Fibroblast of the aortic adventitia (primary cell): Measurements from ENCODE around the gene PFDN5. TPM values are rescaled to one million over a fixed set of nuclear protein-coding genes. Genes with fewer than 3 reads are reported as not detected.
"Not testable (repeated sequence)": the region's sequence is repeated elsewhere in the genome, so short reads cannot be mapped to it uniquely, and the experiment has no call there.

ENCODE experiments used
- DNase-seq: peaks from one replicate; pipeline ENCODE4 v3.0.0-alpha.2; 2010; ENCODE audit warnings: low read depth
- H3K4me3 ChIP-seq: 2 replicates; pipeline ENCODE4 v1.5.1; 2011; ENCODE audit warnings: low read depth, mild to moderate bottlenecking, control low read depth, low read length, moderate library complexity
- CTCF ChIP-seq: IDR thresholded peaks from 2 replicates; pipeline ENCODE4 v1.5.1; 2011; ENCODE audit warnings: mild to moderate bottlenecking, low read length, control low read depth, inconsistent platforms; ENCODE audit not compliant: insufficient read depth
- total RNA-seq: library from RNA; depleted of rRNA; stranded (reverse); fragments of >200 nt; gene quantifications from 2 replicates; pipeline ENCODE4 v1.2.3, GENCODE V29; 2012; ENCODE audit warnings: low replicate concordance

PFDN5 gene
- total RNA-seq, 1 donor = 577 TPM

DNA sequence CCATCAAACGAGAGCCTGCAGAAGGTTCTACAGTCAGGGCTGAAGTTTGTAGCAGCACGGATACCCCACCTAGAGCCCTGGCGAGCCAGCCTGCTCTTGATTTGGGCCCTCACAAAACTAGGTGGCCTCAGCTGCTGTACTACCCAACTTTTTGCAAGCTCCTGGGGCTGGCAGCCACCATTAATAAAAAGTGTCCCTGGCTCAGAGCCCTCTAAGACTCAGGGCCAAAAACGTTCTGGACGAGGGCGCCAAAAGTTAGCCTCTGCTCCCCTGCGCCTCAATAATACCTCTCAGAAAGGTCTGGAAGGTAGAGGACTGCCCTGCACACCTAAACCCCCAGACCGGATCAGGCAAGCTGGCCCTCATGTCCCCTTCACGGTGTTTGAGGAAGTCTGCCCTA is 8.9 kb upstream of the PFDN5 start:
- no peak for TF ChIP-seq CTCF
- no peak for DNase-seq
- no peak overlapping the region for H3K4me3 ChIP-seq

GRCh38 chr12:53287741-53288216 is 7.6 kb upstream of the PFDN5 start:
- H3K4me3 ChIP-seq = no peak overlapping the region
- DNase-seq = peak; percentile 72
- peak; percentile 67 for TF ChIP-seq CTCF

GRCh38 chr12:53288322-53288721 is 7.0 kb upstream of the PFDN5 start:
- no peak for TF ChIP-seq CTCF
- H3K4me3 ChIP-seq = no peak overlapping the region
- DNase-seq = no peak

DNA sequence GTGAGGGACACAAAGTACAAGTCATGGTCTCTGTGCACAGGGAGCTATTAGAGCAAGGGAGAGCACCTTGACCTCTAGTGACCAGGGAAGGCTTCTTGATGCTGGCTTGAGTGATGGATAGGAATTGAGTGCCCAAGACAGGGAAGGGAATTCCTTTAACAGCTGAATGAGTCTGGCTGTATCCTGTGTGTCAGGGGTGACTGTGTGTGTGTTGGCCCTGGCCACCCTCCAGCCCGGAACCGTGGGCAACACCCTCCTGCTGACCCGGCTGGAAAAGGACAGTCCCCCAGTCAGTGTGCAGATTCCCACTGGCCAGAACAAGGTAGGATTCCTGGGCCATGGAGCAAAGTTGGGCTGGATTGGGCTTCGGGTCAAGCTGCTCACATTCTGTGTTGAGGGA is 5.5 kb upstream of the PFDN5 start:
- no peak overlapping the region for H3K4me3 ChIP-seq

GRCh38 chr12:53290661-53291060 is 4.7 kb upstream of the PFDN5 start:
- DNase-seq = peak; percentile 32
- H3K4me3 ChIP-seq = no peak overlapping the region
- no peak for TF ChIP-seq CTCF

More for the DNA sequence above, 5.5 kb upstream of the PFDN5 start:
- no peak for TF ChIP-seq CTCF
- peak; percentile 29 for DNase-seq

- no peak overlapping the region for H3K4me3 ChIP-seq
- DNase-seq = no peak
- TF ChIP-seq CTCF = no peak
Observed at GRCh38 chr12:53292426-53292825, 2.9 kb upstream of the PFDN5 start.

DNA sequence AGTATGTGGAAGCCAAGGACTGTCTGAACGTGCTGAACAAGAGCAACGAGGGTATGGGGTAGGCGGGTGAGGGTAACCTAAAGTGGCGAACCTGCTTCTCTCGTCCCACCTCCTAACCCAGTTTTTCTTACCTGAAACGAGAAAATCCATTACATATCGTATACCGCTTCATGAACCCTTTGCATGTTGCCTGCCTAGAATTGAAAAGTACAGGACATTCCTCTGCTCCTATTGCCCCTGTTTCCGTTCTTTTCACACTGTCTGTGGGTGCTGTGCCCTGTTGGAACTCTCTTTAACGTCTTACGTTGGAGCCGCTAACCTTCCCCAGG is 513 bp downstream of the PFDN5 start:
- DNase-seq = no peak
- H3K4me3 ChIP-seq = peak overlapping the region; percentile 99
- no peak for TF ChIP-seq CTCF

DNA sequence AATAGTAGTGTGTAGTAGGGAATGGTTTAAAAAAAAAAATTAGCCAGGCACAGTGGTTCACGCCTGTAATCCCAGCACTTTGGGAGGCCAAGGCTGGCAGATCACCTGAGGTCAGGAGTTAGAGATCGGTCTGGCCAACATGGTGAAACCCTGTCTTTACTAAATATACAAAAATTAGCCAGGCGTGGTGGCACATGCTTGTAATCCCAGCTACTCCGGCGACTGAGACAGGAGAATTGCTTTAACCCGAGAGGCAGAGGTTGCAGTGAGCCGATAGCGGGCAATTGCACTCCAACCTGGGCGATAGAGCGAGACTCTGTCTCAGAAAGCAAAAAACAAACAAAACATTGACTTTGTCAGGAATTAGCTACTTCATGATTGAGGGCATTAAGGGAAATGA is 1.8 kb downstream of the PFDN5 start:
- H3K4me3 ChIP-seq = not testable (repeated sequence)

More for the DNA sequence above, 1.8 kb downstream of the PFDN5 start:
- DNase-seq = not testable (repeated sequence)
